Ascending aorta (tissue), 2 donors: Measurements from ENCODE around the gene FAM53B. TPM values are rescaled to one million over a fixed set of nuclear protein-coding genes. Genes with fewer than 3 reads are reported as not detected.

Experiments used
- DNase-seq, 2 donors: peaks; one replicate each; pipeline ENCODE4 v3.0.0-alpha.2; 2019; ENCODE audit warnings: low spot score in 2 of 2
- H3K27ac ChIP-seq, 2 donors: fragments of 200-600 bp; sonication (generic); one replicate each; pipeline ENCODE4 v1.5.1; 2016 to 2017; ENCODE audit warnings: mild to moderate bottlenecking in 1 of 2
- H3K27me3 ChIP-seq: fragments of 200-600 bp; sonication (generic); one replicate; pipeline ENCODE4 v1.5.1; 2017
- H3K36me3 ChIP-seq, 2 donors: fragments of 200-600 bp; sonication (generic); one replicate each; pipeline ENCODE4 v1.5.1; 2016
- H3K4me1 ChIP-seq, 2 donors: fragments of 200-600 bp; sonication (generic); one replicate each; pipeline ENCODE4 v1.5.1; 2016 to 2017; ENCODE audit warnings: mild to moderate bottlenecking in 1 of 2
- H3K4me3 ChIP-seq, 2 donors: fragments of 200-600 bp; sonication (generic); one replicate each; pipeline ENCODE4 v1.5.1; 2016 to 2017; ENCODE audit warnings: mild to moderate bottlenecking in 1 of 2
- H3K9me3 ChIP-seq, 2 donors: fragments of 200-600 bp; sonication (generic); one replicate each; pipeline ENCODE4 v1.5.1; 2016
- intact Hi-C: fragments of 100-400 bp; cut with DNase I; formaldehyde crosslinking; loops from one replicate; pipeline ENCODE4 v1.15.1; 2023
- total RNA-seq: library from RNA; depleted of rRNA; stranded (reverse); fragments of >200 nt; gene quantifications from one replicate; pipeline ENCODE4 v1.1.0, GENCODE V29; 2016
- TF ChIP-seq, protein P1 (sequence below), 3 experiments: fragments of 200-600 bp in 2 of 3; fragments of 450-650 bp in 1 of 3; sonication (generic) in 2 of 3; IDR thresholded peaks; one replicate each; pipeline ENCODE4 v1.5.1; 2016 to 2019; ENCODE audit warnings: antibody characterized with exemption in 3 of 3, mild to moderate bottlenecking in 1 of 3, moderate library complexity in 1 of 3

The FAM53B gene
- total RNA-seq, 1 donor from 2014 or later = 52.5 TPM

GRCh38 chr10:124665980-124666379, 78.2 kb downstream of the FAM53B start:
- Histone ChIP-seq H3K27ac (no peak overlapping the region), H3K9me3 (no peaks in the 10 kb centered on the region), H3K27me3 (no peaks in the 10 kb centered on the region), H3K4me3 (no peak overlapping the region), H3K4me1 (no peaks in the 10 kb centered on the region), H3K36me3 (no peaks in the 10 kb centered on the region)
- no peak for DNase-seq
- TF ChIP-seq, protein P1, sequence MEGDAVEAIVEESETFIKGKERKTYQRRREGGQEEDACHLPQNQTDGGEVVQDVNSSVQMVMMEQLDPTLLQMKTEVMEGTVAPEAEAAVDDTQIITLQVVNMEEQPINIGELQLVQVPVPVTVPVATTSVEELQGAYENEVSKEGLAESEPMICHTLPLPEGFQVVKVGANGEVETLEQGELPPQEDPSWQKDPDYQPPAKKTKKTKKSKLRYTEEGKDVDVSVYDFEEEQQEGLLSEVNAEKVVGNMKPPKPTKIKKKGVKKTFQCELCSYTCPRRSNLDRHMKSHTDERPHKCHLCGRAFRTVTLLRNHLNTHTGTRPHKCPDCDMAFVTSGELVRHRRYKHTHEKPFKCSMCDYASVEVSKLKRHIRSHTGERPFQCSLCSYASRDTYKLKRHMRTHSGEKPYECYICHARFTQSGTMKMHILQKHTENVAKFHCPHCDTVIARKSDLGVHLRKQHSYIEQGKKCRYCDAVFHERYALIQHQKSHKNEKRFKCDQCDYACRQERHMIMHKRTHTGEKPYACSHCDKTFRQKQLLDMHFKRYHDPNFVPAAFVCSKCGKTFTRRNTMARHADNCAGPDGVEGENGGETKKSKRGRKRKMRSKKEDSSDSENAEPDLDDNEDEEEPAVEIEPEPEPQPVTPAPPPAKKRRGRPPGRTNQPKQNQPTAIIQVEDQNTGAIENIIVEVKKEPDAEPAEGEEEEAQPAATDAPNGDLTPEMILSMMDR (IDR thresholded peaks at IDR 0.05) = no peak
- intact Hi-C loops = no loop called here

- no peak overlapping the region for H3K27ac ChIP-seq
- no peak for DNase-seq
- intact Hi-C loops = no loop called here
- TF ChIP-seq, protein P1 (IDR thresholded peaks at IDR 0.05) = no peak
- no peak overlapping the region for H3K4me3 ChIP-seq
- no peaks in the 10 kb centered on the region for H3K4me1 ChIP-seq
- no peaks in the 10 kb centered on the region for H3K36me3 ChIP-seq
- no peaks in the 10 kb centered on the region for H3K27me3 ChIP-seq
- H3K9me3 ChIP-seq = no peaks in the 10 kb centered on the region
Observed at GRCh38 chr10:124665558-124665957, 78.6 kb downstream of the FAM53B start.

- Histone ChIP-seq H3K36me3 (no peaks in the 10 kb centered on the region), H3K9me3 (no peaks in the 10 kb centered on the region), H3K4me3 (no peak overlapping the region), H3K27ac (no peak overlapping the region), H3K4me1 (peaks cover 0 to 2% of the 10 kb centered on the region in 2 donors), H3K27me3 (no peaks in the 10 kb centered on the region)
- TF ChIP-seq, protein P1 (IDR thresholded peaks at IDR 0.05) = no peak
- DNase-seq = no peak
- intact Hi-C loops = no loop called here
Observed at GRCh38 chr10:124665091-124665490, 79.1 kb downstream of the FAM53B start.

- TF ChIP-seq, protein P1 (IDR thresholded peaks at IDR 0.05) = no peak
- H3K27ac ChIP-seq = no peak overlapping the region
Observed at GRCh38 chr10:124663766-124664360, 80.3 kb downstream of the FAM53B start.

GRCh38 chr10:124663228-124663627, 81.0 kb downstream of the FAM53B start:
- intact Hi-C loops = no loop called here
- Histone ChIP-seq H3K4me3 (no peak overlapping the region), H3K4me1 (peaks cover 0 to 2% of the 10 kb centered on the region in 2 donors), H3K27me3 (no peaks in the 10 kb centered on the region), H3K9me3 (no peaks in the 10 kb centered on the region), H3K36me3 (no peaks in the 10 kb centered on the region), H3K27ac (no peak overlapping the region)
- TF ChIP-seq, protein P1 (IDR thresholded peaks at IDR 0.05) = no peak
- DNase-seq = no peak

More at GRCh38 chr10:124663766-124664360, 80.3 kb downstream of the FAM53B start:
- Histone ChIP-seq H3K4me1 (peaks cover 0 to 2% of the 10 kb centered on the region in 2 donors), H3K36me3 (no peaks in the 10 kb centered on the region), H3K27me3 (no peaks in the 10 kb centered on the region), H3K4me3 (no peak overlapping the region), H3K9me3 (no peaks in the 10 kb centered on the region)
- DNase-seq = no peak
- intact Hi-C loops = no loop called here
